SK-N-SH treated with all-trans-retinoic acid at 6 μM for 48 hours (cell line): ENCODE results near the gene PGAP1.

ENCODE experiments used
- ATAC-seq: fragments of 200-7000 bp; cut with Tn5 transposase; 3 replicates; pipeline ENCODE4 v1.9.1; 2020; ENCODE audit warnings: mild to moderate bottlenecking, moderate library complexity
- ARNTL ChIP-seq: fragments of 450-650 bp; formaldehyde crosslinking; IDR thresholded peaks from 2 replicates; pipeline ENCODE4 v1.5.0; 2020; ENCODE audit warnings: low read depth, mild to moderate bottlenecking, moderate library complexity, borderline replicate concordance
- BACH2 ChIP-seq: fragments of 250-450 bp; sonication (Bioruptor Pico); IDR thresholded peaks from 2 replicates; pipeline ENCODE4 v1.9.0; 2021; ENCODE audit warnings: mild to moderate bottlenecking, borderline replicate concordance
- CREB5 ChIP-seq: fragments of 250-450 bp; sonication (Bioruptor Pico); IDR thresholded peaks from 2 replicates; pipeline ENCODE4 v1.5.1; 2020; ENCODE audit warnings: low read depth, mild to moderate bottlenecking, moderate library complexity
- CSRNP3 ChIP-seq: fragments of 250-450 bp; sonication (Bioruptor Pico); IDR thresholded peaks from 2 replicates; pipeline ENCODE4 v1.5.1; 2021; ENCODE audit warnings: mild to moderate bottlenecking, moderate library complexity
- ESRRG ChIP-seq: fragments of 250-450 bp; sonication (Bioruptor Pico); IDR thresholded peaks from 2 replicates; pipeline ENCODE4 v1.6.1; 2021; ENCODE audit warnings: mild to moderate bottlenecking
- GLIS3 ChIP-seq: fragments of 250-450 bp; sonication (Bioruptor Pico); IDR thresholded peaks from 2 replicates; pipeline ENCODE4 v1.5.0; 2020; ENCODE audit warnings: mild to moderate bottlenecking, moderate library complexity
- ISL1 ChIP-seq: fragments of 250-450 bp; sonication (Bioruptor Pico); IDR thresholded peaks from 2 replicates; pipeline ENCODE4 v2.1.2; 2022; ENCODE audit warnings: mild to moderate bottlenecking, moderate library complexity
- OSR1 ChIP-seq: fragments of 250-450 bp; sonication (Bioruptor Pico); IDR thresholded peaks from 2 replicates; pipeline ENCODE4 v1.8.0; 2022; ENCODE audit warnings: moderate library complexity, mild to moderate bottlenecking, inconsistent platforms
- PATZ1 ChIP-seq: fragments of 250-450 bp; sonication (Bioruptor Pico); IDR thresholded peaks from 2 replicates; pipeline ENCODE4 v1.8.0; 2020; ENCODE audit warnings: mild to moderate bottlenecking, moderate library complexity, borderline replicate concordance
- POU6F1 ChIP-seq: fragments of 250-450 bp; sonication (Bioruptor Pico); IDR thresholded peaks from 2 replicates; pipeline ENCODE4 v1.8.0; 2021; ENCODE audit warnings: low read depth, mild to moderate bottlenecking, moderate library complexity, borderline replicate concordance
- PPARA ChIP-seq: fragments of 250-450 bp; sonication (Bioruptor Pico); IDR thresholded peaks from 2 replicates; pipeline ENCODE4 v1.5.0; 2020; ENCODE audit warnings: mild to moderate bottlenecking, borderline replicate concordance
- SNAI2 ChIP-seq: fragments of 250-450 bp; sonication (Bioruptor Pico); IDR thresholded peaks from 2 replicates; pipeline ENCODE4 v1.5.0; 2020; ENCODE audit warnings: mild to moderate bottlenecking, moderate library complexity
- TOX ChIP-seq: fragments of 250-450 bp; sonication (Bioruptor Pico); IDR thresholded peaks from 2 replicates; pipeline ENCODE4 v1.8.0; 2021; ENCODE audit warnings: mild to moderate bottlenecking, moderate library complexity, borderline replicate concordance
- TSHZ2 ChIP-seq: fragments of 250-450 bp; sonication (Bioruptor Pico); IDR thresholded peaks from 2 replicates; pipeline ENCODE4 v1.5.0; 2020; ENCODE audit warnings: mild to moderate bottlenecking, moderate library complexity
- ZFP3 ChIP-seq: fragments of 250-450 bp; sonication (Bioruptor Pico); IDR thresholded peaks from 2 replicates; pipeline ENCODE4 v1.5.0; 2020; ENCODE audit warnings: mild to moderate bottlenecking, moderate library complexity
- ZFP30 ChIP-seq: fragments of 450-650 bp; formaldehyde crosslinking; IDR thresholded peaks from 2 replicates; pipeline ENCODE4 v1.5.0; 2022; ENCODE audit warnings: mild to moderate bottlenecking, moderate library complexity
- ZNF565 ChIP-seq: fragments of 450-650 bp; formaldehyde crosslinking; conservative IDR thresholded peaks from 2 replicates; pipeline ENCODE4 v1.5.0; 2020; ENCODE audit warnings: low read depth, mild to moderate bottlenecking, moderate library complexity
- ZNF70 ChIP-seq: fragments of 450-650 bp; formaldehyde crosslinking; IDR thresholded peaks from 2 replicates; pipeline ENCODE4 v1.5.0; 2020; ENCODE audit warnings: mild to moderate bottlenecking, moderate library complexity
- ZNF8 ChIP-seq: fragments of 450-650 bp; formaldehyde crosslinking; IDR thresholded peaks from 2 replicates; pipeline ENCODE4 v1.5.0; 2020; ENCODE audit warnings: mild to moderate bottlenecking, moderate library complexity

PGAP1 gene

GRCh38 chr2:196808083-196808665, 118.3 kb downstream of the PGAP1 start:
- no peak for ATAC-seq
- TF ChIP-seq ZNF70 (peak; percentile 38; the same call in 1 of the 2 replicates), ZFP30 (no peak)
- TF ChIP-seq, all 23 proteins: peak for 1

- peak; percentile 8; the same call in 1 of the 3 replicates for ATAC-seq
- TF ChIP-seq CSRNP3 (CRISPR knock-in tag) = no peak
- TF ChIP-seq ZFP30 = no peak
- no peak for TF ChIP-seq PATZ1
- TF ChIP-seq ISL1 = no peak
- TF ChIP-seq ZNF565 = no peak
- no peak for TF ChIP-seq ZNF8 (CRISPR knock-in tag)
Measured at GRCh38 chr2:196804381-196804780, 122.1 kb downstream of the PGAP1 start.

- ATAC-seq = no peak
- no peak for TF ChIP-seq TSHZ2 (CRISPR knock-in tag)
- TF ChIP-seq ZFP3 (CRISPR knock-in tag) = no peak
- no peak for TF ChIP-seq ESRRG (CRISPR knock-in tag)
- no peak for TF ChIP-seq ZNF8 (CRISPR knock-in tag)
- no peak for TF ChIP-seq GLIS3
- TF ChIP-seq CREB5 = no peak
- TF ChIP-seq TOX = no peak
- TF ChIP-seq ARNTL (CRISPR knock-in tag) = no peak
- TF ChIP-seq SNAI2 (CRISPR knock-in tag) = no peak
- no peak for TF ChIP-seq BACH2 (CRISPR knock-in tag)
- TF ChIP-seq ISL1 = no peak
- TF ChIP-seq POU6F1 (CRISPR knock-in tag) = no peak
- no peak for TF ChIP-seq CSRNP3 (CRISPR knock-in tag)
- no peak for TF ChIP-seq PPARA (CRISPR knock-in tag)
- TF ChIP-seq ZNF565 = no peak
- TF ChIP-seq ZNF70 = no peak
- TF ChIP-seq OSR1 (CRISPR knock-in tag) = no peak
Measured at GRCh38 chr2:196802401-196802800, 124.1 kb downstream of the PGAP1 start.
